ENCODE measurements around the gene PRDM16.
A peak's percentile ranks its signal among the peaks of the same experiment; 100 is the strongest.

PRDM16 gene

GRCh38 chr1:3290915-3291314 lies 221.9 kb downstream of the PRDM16 start:
- DNase-seq = no peak

GRCh38 chr1:3292051-3292722 lies 223.2 kb downstream of the PRDM16 start:
- no peak for DNase-seq

GRCh38 chr1:3292868-3293562 lies 224.0 kb downstream of the PRDM16 start:
- DNase-seq = no peak

GRCh38 chr1:3293563-3294080 lies 224.6 kb downstream of the PRDM16 start:
- no peak for DNase-seq

GRCh38 chr1:3294450-3294849 lies 225.4 kb downstream of the PRDM16 start:
- DNase-seq = no peak

GRCh38 chr1:3295846-3296245 lies 226.8 kb downstream of the PRDM16 start:
- no peak for DNase-seq

- no peak for DNase-seq
Measured at GRCh38 chr1:3296326-3296725, 227.3 kb downstream of the PRDM16 start.

GRCh38 chr1:3296826-3297225 lies 227.8 kb downstream of the PRDM16 start:
- no peak for DNase-seq

- no peak for DNase-seq
Measured at GRCh38 chr1:3297756-3298155, 228.8 kb downstream of the PRDM16 start.

- no peak for DNase-seq
Measured at GRCh38 chr1:3298197-3298596, 229.2 kb downstream of the PRDM16 start.

- no peak for DNase-seq
Measured at GRCh38 chr1:3304246-3304645, 235.2 kb downstream of the PRDM16 start.

GRCh38 chr1:3304692-3305091 lies 235.7 kb downstream of the PRDM16 start:
- no peak for DNase-seq

- no peak for DNase-seq
Measured at GRCh38 chr1:3305156-3305555, 236.2 kb downstream of the PRDM16 start.

GRCh38 chr1:3306583-3307291 lies 237.7 kb downstream of the PRDM16 start:
- no peak for DNase-seq

- no peak for DNase-seq
Measured at GRCh38 chr1:3307359-3307758, 238.4 kb downstream of the PRDM16 start.

- DNase-seq = no peak
Measured at GRCh38 chr1:3308053-3308452, 239.1 kb downstream of the PRDM16 start.

GRCh38 chr1:3310718-3311400 lies 241.9 kb downstream of the PRDM16 start:
- peak; percentile 21 for DNase-seq

- DNase-seq = no peak
Measured at GRCh38 chr1:3311711-3312110, 242.7 kb downstream of the PRDM16 start.

GRCh38 chr1:3312310-3312897 lies 243.4 kb downstream of the PRDM16 start:
- peak; percentile 67 for DNase-seq

GRCh38 chr1:3312898-3313575 lies 244.0 kb downstream of the PRDM16 start:
- DNase-seq = peak; percentile 90

- DNase-seq = peak; percentile 87
Measured at GRCh38 chr1:3313576-3313950, 244.6 kb downstream of the PRDM16 start.

Measured in eye (tissue), 1 donor.